OCI-LY1 (cell line): Measurements from ENCODE around the gene ST7.

Experiments
- H2AFZ ChIP-seq: fragments of 200-600 bp; sonication (generic), shearing (Covaris generic); 2 replicates; pipeline ENCODE4 v1.6.0; 2014; ENCODE audit warnings: antibody characterized with exemption, mild to moderate bottlenecking, low read length
- H3F3A ChIP-seq: fragments of 200-600 bp; sonication (generic), shearing (Covaris generic); 2 replicates; pipeline ENCODE4 v1.6.0; 2014; ENCODE audit warnings: mild to moderate bottlenecking, antibody characterized with exemption, low read length, moderate library complexity; ENCODE audit not compliant: insufficient read depth
- H3K27ac ChIP-seq: fragments of 200-600 bp; sonication (generic); 2 replicates; pipeline ENCODE4 v1.5.1; 2014; ENCODE audit warnings: low read length, mixed run types, mild to moderate bottlenecking, low read depth; ENCODE audit not compliant: poor library complexity, severe bottlenecking
- H3K27me3 ChIP-seq: fragments of 200-600 bp; sonication (generic); 2 replicates; pipeline ENCODE4 v1.6.0; 2014; ENCODE audit warnings: antibody characterized with exemption, mild to moderate bottlenecking, low read length, moderate library complexity; ENCODE audit not compliant: insufficient read depth
- H3K36me3 ChIP-seq: fragments of 200-600 bp; sonication (generic); 2 replicates; pipeline ENCODE4 v1.6.1; 2014; ENCODE audit warnings: mild to moderate bottlenecking, antibody characterized with exemption, low read length, moderate library complexity, mixed read lengths; ENCODE audit not compliant: insufficient read depth
- H3K4me1 ChIP-seq: fragments of 200-600 bp; sonication (generic); 2 replicates; pipeline ENCODE4 v1.5.1; 2014; ENCODE audit warnings: mild to moderate bottlenecking, low read length, moderate library complexity; ENCODE audit not compliant: insufficient read depth, severe bottlenecking
- H3K4me2 ChIP-seq: fragments of 200-600 bp; sonication (generic), shearing (Covaris generic); 2 replicates; pipeline ENCODE4 v1.6.1; 2014; ENCODE audit warnings: low read length
- H3K4me3 ChIP-seq: fragments of 200-600 bp; sonication (generic); 2 replicates; pipeline ENCODE4 v1.5.1; 2014; ENCODE audit warnings: low read length, low read depth, mild to moderate bottlenecking, mixed read lengths; ENCODE audit not compliant: poor library complexity, severe bottlenecking
- H3K79me2 ChIP-seq: fragments of 200-600 bp; shearing (Covaris generic); 2 replicates; pipeline ENCODE4 v1.6.1; 2016; ENCODE audit warnings: mixed run types, low read length, mixed read lengths; ENCODE audit not compliant: insufficient read depth
- H3K9ac ChIP-seq: fragments of 200-600 bp; sonication (generic), shearing (Covaris generic); 2 replicates; pipeline ENCODE4 v1.6.1; 2014; ENCODE audit warnings: mild to moderate bottlenecking, low read length, mixed read lengths
- H3K9me2 ChIP-seq: fragments of 200-600 bp; sonication (generic), shearing (Covaris generic); 2 replicates; pipeline ENCODE4 v1.6.1; 2014; ENCODE audit warnings: low read depth, mild to moderate bottlenecking, low read length, mixed read lengths
- H3K9me3 ChIP-seq: fragments of 200-600 bp; shearing (Covaris generic); 2 replicates; pipeline ENCODE4 v1.6.1; 2014; ENCODE audit warnings: low read length, mixed read lengths
- H4K20me1 ChIP-seq: fragments of 200-600 bp; sonication (generic), shearing (Covaris generic); 2 replicates; pipeline ENCODE4 v1.6.0; 2016; ENCODE audit warnings: mild to moderate bottlenecking, low read length; ENCODE audit not compliant: insufficient read depth
- EZH2 ChIP-seq: fragments of 200-600 bp; sonication (generic), shearing (Covaris generic); IDR thresholded peaks from 2 replicates; pipeline ENCODE4 v1.8.0; 2017; ENCODE audit warnings: borderline replicate concordance, mixed run types, mild to moderate bottlenecking, antibody characterized with exemption, low read length, moderate library complexity, mixed read lengths
- TF ChIP-seq, protein P1 (sequence below): fragments of 200-600 bp; sonication (generic), shearing (Covaris generic); IDR thresholded peaks from 2 replicates; pipeline ENCODE4 v1.5.1; 2017; ENCODE audit warnings: mild to moderate bottlenecking, antibody characterized with exemption, low read length, moderate library complexity, mixed read lengths

ST7 gene

DNA sequence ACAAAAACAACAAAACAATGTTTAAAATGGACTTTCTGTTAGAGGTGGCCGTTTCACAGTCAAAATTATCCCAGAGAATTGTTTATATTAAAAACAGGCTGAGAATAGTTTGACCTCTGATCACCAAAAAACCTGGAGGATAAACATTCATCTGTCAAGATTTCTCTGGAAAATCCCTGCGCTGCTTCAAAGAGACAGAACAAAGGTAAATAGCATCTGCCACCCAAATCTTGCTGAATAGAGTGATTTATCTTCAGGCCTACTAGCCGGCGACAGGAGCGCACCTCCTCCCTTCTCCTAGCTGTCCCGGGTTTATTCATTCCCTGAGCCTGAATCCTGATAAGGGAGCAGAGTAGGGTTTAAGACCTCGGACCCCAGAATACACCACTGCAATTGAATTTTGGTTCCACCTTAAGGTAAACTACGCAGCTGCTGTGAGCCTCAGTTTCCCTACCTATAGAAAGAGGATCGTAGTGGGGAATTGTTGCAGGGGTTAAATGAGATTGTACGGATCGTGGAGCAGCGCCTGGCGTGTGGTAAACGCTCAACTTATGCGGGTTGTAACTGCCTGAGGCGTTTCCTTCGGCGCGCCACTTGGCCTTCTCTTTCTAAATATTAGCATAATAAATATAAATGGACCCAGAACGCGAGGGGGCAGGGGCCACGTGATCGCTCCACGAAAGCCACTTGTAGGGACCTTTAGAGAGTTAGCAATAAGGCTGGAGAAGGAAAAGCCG is 498 bp upstream of the ST7 start:
- Histone ChIP-seq H3K36me3 (no peaks in the 10 kb centered on the region), H3K4me3 (peak overlapping the region; percentile 70), H3K4me1 (peaks cover 16% of the 10 kb centered on the region), H3K4me2 (peak overlapping the region; percentile 62), H3K27me3 (no peaks in the 10 kb centered on the region), H3K9me2 (no peaks in the 10 kb centered on the region), H4K20me1 (no peaks in the 10 kb centered on the region), H3K27ac (no peak overlapping the region), H3K79me2 (no peaks in the 10 kb centered on the region), H3K9me3 (no peaks in the 10 kb centered on the region), H2AFZ (peak overlapping the region; percentile 42; the same call in 1 of the 2 replicates), H3K9ac (peak overlapping the region; percentile 58), H3F3A (no peaks in the 10 kb centered on the region)
- no peak for TF ChIP-seq EZH2
- TF ChIP-seq, protein P1, sequence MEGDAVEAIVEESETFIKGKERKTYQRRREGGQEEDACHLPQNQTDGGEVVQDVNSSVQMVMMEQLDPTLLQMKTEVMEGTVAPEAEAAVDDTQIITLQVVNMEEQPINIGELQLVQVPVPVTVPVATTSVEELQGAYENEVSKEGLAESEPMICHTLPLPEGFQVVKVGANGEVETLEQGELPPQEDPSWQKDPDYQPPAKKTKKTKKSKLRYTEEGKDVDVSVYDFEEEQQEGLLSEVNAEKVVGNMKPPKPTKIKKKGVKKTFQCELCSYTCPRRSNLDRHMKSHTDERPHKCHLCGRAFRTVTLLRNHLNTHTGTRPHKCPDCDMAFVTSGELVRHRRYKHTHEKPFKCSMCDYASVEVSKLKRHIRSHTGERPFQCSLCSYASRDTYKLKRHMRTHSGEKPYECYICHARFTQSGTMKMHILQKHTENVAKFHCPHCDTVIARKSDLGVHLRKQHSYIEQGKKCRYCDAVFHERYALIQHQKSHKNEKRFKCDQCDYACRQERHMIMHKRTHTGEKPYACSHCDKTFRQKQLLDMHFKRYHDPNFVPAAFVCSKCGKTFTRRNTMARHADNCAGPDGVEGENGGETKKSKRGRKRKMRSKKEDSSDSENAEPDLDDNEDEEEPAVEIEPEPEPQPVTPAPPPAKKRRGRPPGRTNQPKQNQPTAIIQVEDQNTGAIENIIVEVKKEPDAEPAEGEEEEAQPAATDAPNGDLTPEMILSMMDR, result no peak

DNA sequence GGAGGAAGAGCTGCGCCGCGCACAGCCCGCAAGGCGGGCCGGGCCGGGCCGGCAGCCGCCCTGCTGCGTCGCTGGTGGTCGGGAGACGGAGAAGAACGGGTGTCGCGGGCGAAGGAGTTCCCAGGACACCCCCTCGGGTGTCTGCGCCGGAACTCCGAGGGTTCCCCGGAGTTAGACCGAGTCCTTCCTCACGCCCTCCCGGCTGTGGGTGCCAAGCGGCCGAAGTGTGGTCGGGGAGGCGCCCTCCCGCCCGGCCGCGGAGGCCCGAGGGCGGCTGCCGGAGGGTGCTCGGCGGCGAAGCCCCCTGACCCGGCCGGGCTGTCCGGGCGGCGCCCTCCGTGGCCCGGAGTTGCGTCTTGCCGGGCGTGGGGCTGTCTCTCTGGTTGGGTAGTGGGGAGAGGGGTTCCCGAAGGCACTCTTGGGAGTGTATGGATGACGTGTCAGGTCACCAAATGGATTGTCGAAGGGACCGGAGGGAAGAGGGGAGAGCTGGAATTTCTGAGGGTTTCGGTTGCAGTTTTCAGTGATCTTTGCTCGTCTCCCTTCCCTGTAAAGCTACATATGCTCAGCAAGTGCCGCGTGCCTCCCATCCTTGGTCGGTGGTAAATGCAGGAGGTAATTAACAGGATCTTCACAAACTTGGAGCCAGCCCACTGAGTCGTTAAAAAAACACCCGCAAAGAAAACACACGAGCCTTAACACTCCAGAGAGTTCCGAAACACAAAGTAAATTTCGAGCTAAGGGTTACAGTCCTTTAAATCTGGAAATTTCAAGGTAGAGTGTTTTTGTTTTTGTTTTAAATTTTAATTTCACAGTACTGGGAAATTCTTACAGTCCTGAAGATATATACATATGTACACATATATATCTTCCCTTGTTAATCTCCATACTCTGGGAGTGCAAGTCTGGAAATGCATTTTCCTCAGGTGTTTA is 871 bp downstream of the ST7 start:
- peak overlapping the region; percentile 57 for H3K9ac ChIP-seq
- H3K9me2 ChIP-seq, result no peaks in the 10 kb centered on the region
- no peaks in the 10 kb centered on the region for H3K27me3 ChIP-seq
- H3K27ac ChIP-seq, result no peak overlapping the region
- peak overlapping the region; percentile 70 for H3K4me3 ChIP-seq
- H3K4me2 ChIP-seq, result peak overlapping the region; percentile 83
- no peaks in the 10 kb centered on the region for H3K79me2 ChIP-seq
- TF ChIP-seq, protein P1, result no peak
- no peak for TF ChIP-seq EZH2
- no peaks in the 10 kb centered on the region for H4K20me1 ChIP-seq
- no peaks in the 10 kb centered on the region for H3K36me3 ChIP-seq
- peaks cover 16% of the 10 kb centered on the region for H3K4me1 ChIP-seq
- H2AFZ ChIP-seq, result 0 out of 2 replicates have a peak overlapping the region, but pooled peaks have one; percentile 22
- no peaks in the 10 kb centered on the region for H3K9me3 ChIP-seq
- no peaks in the 10 kb centered on the region for H3F3A ChIP-seq

- H3K27ac ChIP-seq, result no peak overlapping the region
- H3K4me1 ChIP-seq, result peaks cover 16% of the 10 kb centered on the region
- H3K36me3 ChIP-seq, result no peaks in the 10 kb centered on the region
- H3K79me2 ChIP-seq, result no peaks in the 10 kb centered on the region
- no peaks in the 10 kb centered on the region for H3K27me3 ChIP-seq
- H2AFZ ChIP-seq, result no peak overlapping the region
- TF ChIP-seq, protein P1, result no peak
- no peak for TF ChIP-seq EZH2
- no peaks in the 10 kb centered on the region for H3K9me2 ChIP-seq
- H3K9me3 ChIP-seq, result no peaks in the 10 kb centered on the region
- H4K20me1 ChIP-seq, result no peaks in the 10 kb centered on the region
- H3F3A ChIP-seq, result no peaks in the 10 kb centered on the region
- no peak overlapping the region for H3K4me3 ChIP-seq
- H3K9ac ChIP-seq, result no peak overlapping the region
- H3K4me2 ChIP-seq, result no peak overlapping the region
These were observed 2.0 kb downstream of the ST7 start for GRCh38 chr7:116955340-116955739.
